Measurements from ENCODE around the gene DPP6.

- TF ChIP-seq CTCF (IDR thresholded peaks at IDR 0.05): no peak
- TF ChIP-seq EZH2 (IDR thresholded peaks at IDR 0.05; ENCODE audit: borderline replicate concordance, insufficient read depth, low read depth, low read length, poor library complexity, severe bottlenecking): no peak
Observed at GRCh38 chr7:154504918-154505317, 452.7 kb downstream of the DPP6 start.

Measured in B cell (primary cell).